Liver (tissue), 3 donors: ENCODE results near the gene TAB2.

Source experiments
- JUND ChIP-seq, 2 donors: IDR thresholded peaks; 2 replicates each; pipeline ENCODE4 v1.6.1; 2016; ENCODE audit warnings: antibody characterized with exemption in 2 of 2
- MAX ChIP-seq: IDR thresholded peaks from 2 replicates; pipeline ENCODE4 v1.6.1; 2016; ENCODE audit warnings: antibody characterized with exemption
- RAD21 ChIP-seq, 2 donors: IDR thresholded peaks; 2 replicates each; pipeline ENCODE4 v1.6.1; 2016; ENCODE audit warnings: antibody characterized with exemption in 2 of 2, mild to moderate bottlenecking in 2 of 2
- SP1 ChIP-seq: IDR thresholded peaks from 2 replicates; pipeline ENCODE4 v1.6.1; 2018; ENCODE audit warnings: antibody characterized with exemption, mild to moderate bottlenecking
- TAF1 ChIP-seq: conservative IDR thresholded peaks from 2 replicates; pipeline ENCODE4 v1.6.1; 2016; ENCODE audit warnings: antibody characterized with exemption, mild to moderate bottlenecking
- TF ChIP-seq, protein P1 (sequence below): fragments of 150-350 bp; IDR thresholded peaks from 2 replicates; pipeline ENCODE4 v1.5.1; 2017; ENCODE audit warnings: improper control_type of control experiment, low read depth, low read length; ENCODE audit not compliant: missing input control
- TF ChIP-seq, protein P2 (sequence below): IDR thresholded peaks from 2 replicates; pipeline ENCODE4 v1.6.1; 2016; ENCODE audit warnings: antibody characterized with exemption, mild to moderate bottlenecking
- TF ChIP-seq, protein P3 (sequence below): IDR thresholded peaks from 2 replicates; pipeline ENCODE4 v1.6.1; 2016; ENCODE audit warnings: antibody characterized with exemption
- donor health status: healthy.
- donor health status: healthy.

- TF ChIP-seq, protein P1, sequence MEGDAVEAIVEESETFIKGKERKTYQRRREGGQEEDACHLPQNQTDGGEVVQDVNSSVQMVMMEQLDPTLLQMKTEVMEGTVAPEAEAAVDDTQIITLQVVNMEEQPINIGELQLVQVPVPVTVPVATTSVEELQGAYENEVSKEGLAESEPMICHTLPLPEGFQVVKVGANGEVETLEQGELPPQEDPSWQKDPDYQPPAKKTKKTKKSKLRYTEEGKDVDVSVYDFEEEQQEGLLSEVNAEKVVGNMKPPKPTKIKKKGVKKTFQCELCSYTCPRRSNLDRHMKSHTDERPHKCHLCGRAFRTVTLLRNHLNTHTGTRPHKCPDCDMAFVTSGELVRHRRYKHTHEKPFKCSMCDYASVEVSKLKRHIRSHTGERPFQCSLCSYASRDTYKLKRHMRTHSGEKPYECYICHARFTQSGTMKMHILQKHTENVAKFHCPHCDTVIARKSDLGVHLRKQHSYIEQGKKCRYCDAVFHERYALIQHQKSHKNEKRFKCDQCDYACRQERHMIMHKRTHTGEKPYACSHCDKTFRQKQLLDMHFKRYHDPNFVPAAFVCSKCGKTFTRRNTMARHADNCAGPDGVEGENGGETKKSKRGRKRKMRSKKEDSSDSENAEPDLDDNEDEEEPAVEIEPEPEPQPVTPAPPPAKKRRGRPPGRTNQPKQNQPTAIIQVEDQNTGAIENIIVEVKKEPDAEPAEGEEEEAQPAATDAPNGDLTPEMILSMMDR = no peak
- TF ChIP-seq, protein P2, sequence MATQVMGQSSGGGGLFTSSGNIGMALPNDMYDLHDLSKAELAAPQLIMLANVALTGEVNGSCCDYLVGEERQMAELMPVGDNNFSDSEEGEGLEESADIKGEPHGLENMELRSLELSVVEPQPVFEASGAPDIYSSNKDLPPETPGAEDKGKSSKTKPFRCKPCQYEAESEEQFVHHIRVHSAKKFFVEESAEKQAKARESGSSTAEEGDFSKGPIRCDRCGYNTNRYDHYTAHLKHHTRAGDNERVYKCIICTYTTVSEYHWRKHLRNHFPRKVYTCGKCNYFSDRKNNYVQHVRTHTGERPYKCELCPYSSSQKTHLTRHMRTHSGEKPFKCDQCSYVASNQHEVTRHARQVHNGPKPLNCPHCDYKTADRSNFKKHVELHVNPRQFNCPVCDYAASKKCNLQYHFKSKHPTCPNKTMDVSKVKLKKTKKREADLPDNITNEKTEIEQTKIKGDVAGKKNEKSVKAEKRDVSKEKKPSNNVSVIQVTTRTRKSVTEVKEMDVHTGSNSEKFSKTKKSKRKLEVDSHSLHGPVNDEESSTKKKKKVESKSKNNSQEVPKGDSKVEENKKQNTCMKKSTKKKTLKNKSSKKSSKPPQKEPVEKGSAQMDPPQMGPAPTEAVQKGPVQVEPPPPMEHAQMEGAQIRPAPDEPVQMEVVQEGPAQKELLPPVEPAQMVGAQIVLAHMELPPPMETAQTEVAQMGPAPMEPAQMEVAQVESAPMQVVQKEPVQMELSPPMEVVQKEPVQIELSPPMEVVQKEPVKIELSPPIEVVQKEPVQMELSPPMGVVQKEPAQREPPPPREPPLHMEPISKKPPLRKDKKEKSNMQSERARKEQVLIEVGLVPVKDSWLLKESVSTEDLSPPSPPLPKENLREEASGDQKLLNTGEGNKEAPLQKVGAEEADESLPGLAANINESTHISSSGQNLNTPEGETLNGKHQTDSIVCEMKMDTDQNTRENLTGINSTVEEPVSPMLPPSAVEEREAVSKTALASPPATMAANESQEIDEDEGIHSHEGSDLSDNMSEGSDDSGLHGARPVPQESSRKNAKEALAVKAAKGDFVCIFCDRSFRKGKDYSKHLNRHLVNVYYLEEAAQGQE = no peak
- TF ChIP-seq TAF1 (no peak), SP1 (no peak), MAX (no peak), RAD21 (IDR thresholded peaks at IDR 0.05) (no peak), JUND (IDR thresholded peaks at IDR 0.05) (no peak)
- TF ChIP-seq, protein P3, sequence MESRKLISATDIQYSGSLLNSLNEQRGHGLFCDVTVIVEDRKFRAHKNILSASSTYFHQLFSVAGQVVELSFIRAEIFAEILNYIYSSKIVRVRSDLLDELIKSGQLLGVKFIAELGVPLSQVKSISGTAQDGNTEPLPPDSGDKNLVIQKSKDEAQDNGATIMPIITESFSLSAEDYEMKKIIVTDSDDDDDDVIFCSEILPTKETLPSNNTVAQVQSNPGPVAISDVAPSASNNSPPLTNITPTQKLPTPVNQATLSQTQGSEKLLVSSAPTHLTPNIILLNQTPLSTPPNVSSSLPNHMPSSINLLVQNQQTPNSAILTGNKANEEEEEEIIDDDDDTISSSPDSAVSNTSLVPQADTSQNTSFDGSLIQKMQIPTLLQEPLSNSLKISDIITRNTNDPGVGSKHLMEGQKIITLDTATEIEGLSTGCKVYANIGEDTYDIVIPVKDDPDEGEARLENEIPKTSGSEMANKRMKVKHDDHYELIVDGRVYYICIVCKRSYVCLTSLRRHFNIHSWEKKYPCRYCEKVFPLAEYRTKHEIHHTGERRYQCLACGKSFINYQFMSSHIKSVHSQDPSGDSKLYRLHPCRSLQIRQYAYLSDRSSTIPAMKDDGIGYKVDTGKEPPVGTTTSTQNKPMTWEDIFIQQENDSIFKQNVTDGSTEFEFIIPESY = no peak
Observed at GRCh38 chr6:149270616-149271015, 46.9 kb upstream of the TAB2 start.
